HEK293 (cell line): ENCODE results near the gene SULT2B1.

ENCODE experiments used
- CTCF ChIA-PET: fragments of 350-600 bp; formaldehyde crosslinking; extraction: SDS; loops from one replicate; lab custom pipeline; 2021; ENCODE audit warnings: antibody characterized with exemption; lab: Yijun Ruan, JAX
- POLR2A ChIA-PET: fragments of 300-600 bp; formaldehyde crosslinking; extraction: SDS; loops from one replicate; lab custom pipeline; 2020; ENCODE audit warnings: antibody characterized with exemption, inconsistent platforms; lab: Yijun Ruan, JAX
- H3K27ac ChIP-seq: fragments of 200-500 bp; sonication (Bioruptor generic); 2 replicates; pipeline ENCODE4 v1.5.1; 2014; ENCODE audit warnings: low read depth, low read length, control low read depth, inconsistent platforms; ENCODE audit errors: extremely low read depth
- H3K36me3 ChIP-seq, 2 experiments: fragments of 200-500 bp in 1 of 2; sonication (Bioruptor generic) in 1 of 2; 1 replicate in 1 of 2; 2 replicates in 1 of 2; pipeline ENCODE4 v1.5.1; 2014 to 2017; ENCODE audit warnings: inconsistent platforms in 2 of 2, low read length in 2 of 2; ENCODE audit not compliant: control insufficient read depth in 2 of 2, insufficient read depth in 1 of 2
- H3K4me1 ChIP-seq: fragments of 200-500 bp; sonication (Bioruptor generic); 2 replicates; pipeline ENCODE4 v1.5.1; 2014; ENCODE audit warnings: mild to moderate bottlenecking, low read length, inconsistent platforms; ENCODE audit not compliant: control insufficient read depth, insufficient read depth
- H3K4me3 ChIP-seq: 2 replicates; pipeline ENCODE4 v1.5.1; 2011; ENCODE audit warnings: low read depth, mild to moderate bottlenecking, control low read depth, low read length, moderate library complexity
- H3K9me3 ChIP-seq: fragments of 200-500 bp; sonication (Bioruptor generic); 2 replicates; pipeline ENCODE4 v1.5.1; 2014; ENCODE audit warnings: low read depth, low read length, inconsistent platforms; ENCODE audit not compliant: control insufficient read depth, insufficient read depth
- KLF1 ChIP-seq: fragments of 450-650 bp; formaldehyde crosslinking; IDR thresholded peaks from 2 replicates; pipeline ENCODE4 v1.5.1; 2016; ENCODE audit warnings: missing biosample characterization, missing genetic modification characterization
- KLF9 ChIP-seq: fragments of 450-650 bp; formaldehyde crosslinking; IDR thresholded peaks from 2 replicates; pipeline ENCODE4 v1.5.1; 2016; ENCODE audit warnings: missing biosample characterization, missing genetic modification characterization, low read depth
- TRIM28 ChIP-seq: IDR thresholded peaks from 2 replicates; pipeline ENCODE4 v1.6.1; 2011; ENCODE audit warnings: low read length, control low read depth, borderline replicate concordance
- ZBTB7A ChIP-seq: fragments of 450-650 bp; formaldehyde crosslinking; IDR thresholded peaks from 2 replicates; pipeline ENCODE4 v1.5.1; 2016; ENCODE audit warnings: low read depth, missing biosample characterization, missing genetic modification characterization
- ZNF121 ChIP-seq: fragments of 450-650 bp; formaldehyde crosslinking; IDR thresholded peaks from 2 replicates; pipeline ENCODE4 v1.5.1; 2016; ENCODE audit warnings: missing biosample characterization, missing genetic modification characterization
- ZNF133 ChIP-seq: fragments of 450-650 bp; formaldehyde crosslinking; IDR thresholded peaks from 2 replicates; pipeline ENCODE4 v1.5.1; 2016; ENCODE audit warnings: missing biosample characterization, missing genetic modification characterization
- ZNF174 ChIP-seq: fragments of 450-650 bp; formaldehyde crosslinking; IDR thresholded peaks from 2 replicates; pipeline ENCODE4 v1.5.0; 2017; ENCODE audit warnings: missing biosample characterization, mild to moderate bottlenecking, missing genetic modification characterization
- ZNF23 ChIP-seq: fragments of 450-650 bp; formaldehyde crosslinking; IDR thresholded peaks from 2 replicates; pipeline ENCODE4 v1.5.1; 2016; ENCODE audit warnings: missing biosample characterization, missing genetic modification characterization, borderline replicate concordance
- ZNF311 ChIP-seq: fragments of 450-650 bp; formaldehyde crosslinking; IDR thresholded peaks from 2 replicates; pipeline ENCODE4 v1.5.1; 2017; ENCODE audit warnings: missing biosample characterization, missing genetic modification characterization, borderline replicate concordance
- ZNF423 ChIP-seq: fragments of 450-650 bp; formaldehyde crosslinking; IDR thresholded peaks from 2 replicates; pipeline ENCODE4 v1.5.1; 2016; ENCODE audit warnings: missing biosample characterization, missing genetic modification characterization
- ZNF426 ChIP-seq: fragments of 450-650 bp; formaldehyde crosslinking; IDR thresholded peaks from 2 replicates; pipeline ENCODE4 v1.5.1; 2017; ENCODE audit warnings: missing biosample characterization, missing genetic modification characterization, mild to moderate bottlenecking, inconsistent platforms, moderate library complexity
- ZNF555 ChIP-seq: fragments of 450-650 bp; formaldehyde crosslinking; conservative IDR thresholded peaks from 2 replicates; pipeline ENCODE4 v1.5.1; 2017; ENCODE audit warnings: missing biosample characterization, mild to moderate bottlenecking, missing genetic modification characterization, inconsistent platforms
- ZNF600 ChIP-seq: fragments of 450-650 bp; formaldehyde crosslinking; IDR thresholded peaks from 2 replicates; pipeline ENCODE4 v1.5.1; 2016; ENCODE audit warnings: missing biosample characterization, missing genetic modification characterization
- ZNF654 ChIP-seq: fragments of 450-650 bp; formaldehyde crosslinking; IDR thresholded peaks from 2 replicates; pipeline ENCODE4 v1.5.1; 2016; ENCODE audit warnings: low read depth, missing biosample characterization, missing genetic modification characterization
- ZNF747 ChIP-seq: fragments of 450-650 bp; formaldehyde crosslinking; IDR thresholded peaks from 2 replicates; pipeline ENCODE4 v1.5.1; 2016; ENCODE audit warnings: missing biosample characterization, missing genetic modification characterization
- ZNF76 ChIP-seq: fragments of 450-650 bp; formaldehyde crosslinking; IDR thresholded peaks from 2 replicates; pipeline ENCODE4; 2016; ENCODE audit warnings: low read depth, missing biosample characterization, missing genetic modification characterization, borderline replicate concordance
- ZNF768 ChIP-seq: fragments of 450-650 bp; formaldehyde crosslinking; IDR thresholded peaks from 2 replicates; pipeline ENCODE4 v1.5.1; 2018; ENCODE audit warnings: missing biosample characterization, mild to moderate bottlenecking, missing genetic modification characterization
- ZXDB ChIP-seq: fragments of 450-650 bp; formaldehyde crosslinking; IDR thresholded peaks from 2 replicates; pipeline ENCODE4 v1.5.1; 2016; ENCODE audit warnings: missing biosample characterization, missing genetic modification characterization
- TF ChIP-seq, protein P1 (sequence below): fragments of 450-650 bp; formaldehyde crosslinking; IDR thresholded peaks from 2 replicates; pipeline ENCODE4 v1.5.1; 2016; ENCODE audit warnings: missing biosample characterization, missing genetic modification characterization
- TF ChIP-seq, protein P2 (sequence below): fragments of 450-650 bp; formaldehyde crosslinking; IDR thresholded peaks from 2 replicates; pipeline ENCODE4 v1.5.1; 2016; ENCODE audit warnings: missing biosample characterization, missing genetic modification characterization
- TF ChIP-seq, protein P3 (sequence below): fragments of 450-650 bp; formaldehyde crosslinking; IDR thresholded peaks from 2 replicates; pipeline ENCODE4 v1.5.1; 2017; ENCODE audit warnings: missing biosample characterization, missing genetic modification characterization

Gene SULT2B1

DNA sequence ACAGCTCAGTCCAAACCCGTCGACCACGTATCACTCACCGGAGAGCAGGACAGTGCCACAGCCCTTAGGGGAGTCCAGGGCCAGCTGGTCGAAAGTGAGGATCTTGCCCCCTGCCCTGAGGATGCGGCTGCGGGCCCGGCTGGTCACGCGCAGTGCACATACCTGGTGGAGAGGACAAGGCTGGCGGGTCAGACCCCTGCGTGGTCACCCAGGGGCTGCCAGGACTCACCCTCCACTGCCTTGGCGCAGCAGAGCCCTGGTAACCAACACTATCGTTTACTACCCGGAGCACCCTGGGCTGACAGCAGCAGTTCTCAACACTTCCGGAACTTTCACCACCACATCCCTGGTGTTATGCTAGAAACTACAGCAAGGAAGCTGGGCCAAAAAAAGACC, 64.1 kb downstream of the SULT2B1 start:
- POLR2A ChIA-PET: interaction anchor here (0.8 to 3.8 kb wide), 5 partner anchors 8 to 18 kb away, joined by 3 to 28 read pairs (median 10); no protein-coding TSS in a partner anchor
- Histone ChIP-seq H3K4me1 (peaks cover 27% of the 10 kb centered on the region), H3K27ac (peak overlapping the region; percentile 100; the same call in 1 of the 2 replicates), H3K36me3 (peaks cover 14 to 40% of the 10 kb centered on the region in 2 experiments), H3K4me3 (no peak overlapping the region), H3K9me3 (no peaks in the 10 kb centered on the region)
- CTCF ChIA-PET: interaction anchor here (0.7 to 1.0 kb wide), 2 partner anchors 48 to 180 kb away, joined by 3 to 4 read pairs; no protein-coding TSS in a partner anchor
- TF ChIP-seq ZNF174: no peak
- TF ChIP-seq KLF1 (tag by site-specific recombination): 0 out of 2 replicates have a peak, but pooled peaks have one; percentile 4
- TF ChIP-seq ZNF600 (tag by site-specific recombination): peak; percentile 13; the same call in 1 of the 2 replicates
- TF ChIP-seq, protein P1, sequence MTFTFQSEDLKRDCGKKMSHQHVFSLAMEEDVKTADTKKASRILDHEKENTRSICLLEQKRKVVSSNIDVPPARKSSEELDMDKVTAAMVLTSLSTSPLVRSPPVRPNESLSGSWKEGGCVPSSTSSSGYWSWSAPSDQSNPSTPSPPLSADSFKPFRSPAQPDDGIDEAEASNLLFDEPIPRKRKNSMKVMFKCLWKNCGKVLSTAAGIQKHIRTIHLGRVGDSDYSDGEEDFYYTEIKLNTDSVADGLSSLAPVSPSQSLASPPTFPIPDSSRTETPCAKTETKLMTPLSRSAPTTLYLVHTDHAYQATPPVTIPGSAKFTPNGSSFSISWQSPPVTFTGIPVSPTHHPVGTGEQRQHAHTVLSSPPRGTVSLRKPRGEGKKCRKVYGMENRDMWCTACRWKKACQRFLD (tag by site-specific recombination): no peak
- TF ChIP-seq, protein P2, sequence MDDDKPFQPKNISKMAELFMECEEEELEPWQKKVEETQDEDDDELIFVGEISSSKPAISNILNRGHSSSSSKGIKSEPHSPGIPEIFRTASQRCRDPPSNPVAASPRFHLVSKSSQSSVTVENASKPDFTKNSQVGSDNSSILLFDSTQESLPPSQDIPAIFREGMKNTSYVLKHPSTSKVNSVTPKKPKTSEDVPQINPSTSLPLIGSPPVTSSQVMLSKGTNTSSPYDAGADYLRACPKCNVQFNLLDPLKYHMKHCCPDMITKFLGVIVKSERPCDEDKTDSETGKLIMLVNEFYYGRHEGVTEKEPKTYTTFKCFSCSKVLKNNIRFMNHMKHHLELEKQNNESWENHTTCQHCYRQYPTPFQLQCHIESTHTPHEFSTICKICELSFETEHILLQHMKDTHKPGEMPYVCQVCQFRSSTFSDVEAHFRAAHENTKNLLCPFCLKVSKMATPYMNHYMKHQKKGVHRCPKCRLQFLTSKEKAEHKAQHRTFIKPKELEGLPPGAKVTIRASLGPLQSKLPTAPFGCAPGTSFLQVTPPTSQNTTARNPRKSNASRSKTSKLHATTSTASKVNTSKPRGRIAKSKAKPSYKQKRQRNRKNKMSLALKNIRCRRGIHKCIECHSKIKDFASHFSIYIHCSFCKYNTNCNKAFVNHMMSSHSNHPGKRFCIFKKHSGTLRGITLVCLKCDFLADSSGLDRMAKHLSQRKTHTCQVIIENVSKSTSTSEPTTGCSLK (tag by site-specific recombination): no peak

DNA sequence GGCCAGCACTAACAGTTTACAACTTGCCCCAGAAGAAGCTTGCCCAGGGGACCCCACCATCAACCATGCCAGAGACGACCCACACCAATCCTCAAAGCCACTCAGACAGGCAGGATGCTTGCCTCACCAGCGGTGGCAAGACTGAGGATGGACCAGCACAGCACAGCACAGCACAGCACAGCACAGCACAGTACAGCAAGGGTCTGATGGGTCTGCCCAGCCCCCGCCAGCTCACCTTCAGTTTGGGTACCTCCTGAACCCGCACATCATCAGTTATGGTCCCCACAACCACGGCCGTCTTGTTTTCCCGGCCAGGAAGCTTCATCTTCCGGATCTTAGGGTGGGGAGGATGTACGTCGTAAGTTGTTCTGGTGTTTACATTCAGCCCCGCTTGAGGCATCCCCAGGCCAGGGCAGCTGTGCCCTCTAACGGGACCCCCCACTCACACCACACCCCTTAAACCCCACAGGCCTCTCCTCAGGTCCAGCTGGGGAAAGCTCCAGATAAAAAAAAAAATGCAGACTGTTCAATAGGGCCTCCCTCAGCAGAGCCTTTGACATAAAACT, 64.6 kb downstream of the SULT2B1 start:
- TF ChIP-seq ZNF747 (tag by site-specific recombination) (no peak), ZNF76 (no peak), ZNF133 (no peak), ZNF555 (tag by site-specific recombination) (no peak), ZNF426 (tag by site-specific recombination) (no peak), TRIM28 (no peak), KLF9 (tag by site-specific recombination) (no peak), ZNF23 (no peak), ZXDB (tag by site-specific recombination) (no peak), ZBTB7A (tag by site-specific recombination) (no peak), ZNF768 (peak; percentile 76; the same call in 1 of the 2 replicates), ZNF423 (tag by site-specific recombination) (no peak), ZNF121 (0 out of 2 replicates have a peak, but pooled peaks have one; percentile 19), ZNF654 (no peak), ZNF311 (no peak)
- TF ChIP-seq, protein P3, sequence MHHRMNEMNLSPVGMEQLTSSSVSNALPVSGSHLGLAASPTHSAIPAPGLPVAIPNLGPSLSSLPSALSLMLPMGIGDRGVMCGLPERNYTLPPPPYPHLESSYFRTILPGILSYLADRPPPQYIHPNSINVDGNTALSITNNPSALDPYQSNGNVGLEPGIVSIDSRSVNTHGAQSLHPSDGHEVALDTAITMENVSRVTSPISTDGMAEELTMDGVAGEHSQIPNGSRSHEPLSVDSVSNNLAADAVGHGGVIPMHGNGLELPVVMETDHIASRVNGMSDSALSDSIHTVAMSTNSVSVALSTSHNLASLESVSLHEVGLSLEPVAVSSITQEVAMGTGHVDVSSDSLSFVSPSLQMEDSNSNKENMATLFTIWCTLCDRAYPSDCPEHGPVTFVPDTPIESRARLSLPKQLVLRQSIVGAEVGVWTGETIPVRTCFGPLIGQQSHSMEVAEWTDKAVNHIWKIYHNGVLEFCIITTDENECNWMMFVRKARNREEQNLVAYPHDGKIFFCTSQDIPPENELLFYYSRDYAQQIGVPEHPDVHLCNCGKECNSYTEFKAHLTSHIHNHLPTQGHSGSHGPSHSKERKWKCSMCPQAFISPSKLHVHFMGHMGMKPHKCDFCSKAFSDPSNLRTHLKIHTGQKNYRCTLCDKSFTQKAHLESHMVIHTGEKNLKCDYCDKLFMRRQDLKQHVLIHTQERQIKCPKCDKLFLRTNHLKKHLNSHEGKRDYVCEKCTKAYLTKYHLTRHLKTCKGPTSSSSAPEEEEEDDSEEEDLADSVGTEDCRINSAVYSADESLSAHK (tag by site-specific recombination): no peak
- TF ChIP-seq, all 188 proteins: peak for 2
- Histone ChIP-seq H3K36me3 (peaks cover 14 to 40% of the 10 kb centered on the region in 2 experiments), H3K4me3 (no peak overlapping the region), H3K27ac (peak overlapping the region; percentile 100), H3K4me1 (peaks cover 27% of the 10 kb centered on the region), H3K9me3 (no peaks in the 10 kb centered on the region)
- CTCF ChIA-PET: interaction anchor here (0.7 to 1.5 kb wide), 5 partner anchors 19 to 179 kb away, joined by 3 to 13 read pairs (median 4); no protein-coding TSS in a partner anchor
- POLR2A ChIA-PET: interaction anchor here (0.8 to 3.8 kb wide), 5 partner anchors 7 to 17 kb away, joined by 3 to 28 read pairs (median 11); no protein-coding TSS in a partner anchor
